ENCODE data around the gene FXYD1.

Gene FXYD1

GRCh38 chr19:35138305-35138892 lies at the start of gene FXYD1:
Gene FXYD1, plus strand, starts transcription at chr19:35138824. Its CDS starts 1,256 bp downstream, at chr19:35140080.
- DNase-seq (ENCODE audit: insufficient read length, low spot score) (no peak), FAIRE-seq (no peak)
- TF ChIP-seq CTCF (IDR thresholded peaks at IDR 0.05; ENCODE audit: insufficient read depth, missing control alignments) = no peak

- FAIRE-seq = no peak
- DNase-seq (ENCODE audit: insufficient read length, low spot score) = no peak
- TF ChIP-seq CTCF (IDR thresholded peaks at IDR 0.05; ENCODE audit: insufficient read depth, missing control alignments) = no peak
Measured at GRCh38 chr19:35089554-35089953, 49.1 kb upstream of the FXYD1 start.

- FAIRE-seq = no peak
- no peak for DNase-seq (ENCODE audit: insufficient read length, low spot score)
- TF ChIP-seq CTCF (IDR thresholded peaks at IDR 0.05; ENCODE audit: insufficient read depth, missing control alignments) = no peak
Measured at GRCh38 chr19:35090160-35090505, 48.5 kb upstream of the FXYD1 start.

GRCh38 chr19:35090506-35091214 lies 48.0 kb upstream of the FXYD1 start:
- TF ChIP-seq CTCF (IDR thresholded peaks at IDR 0.05; ENCODE audit: insufficient read depth, missing control alignments) = peak; percentile 46
- no peak for FAIRE-seq
- DNase-seq (ENCODE audit: insufficient read length, low spot score) = peak; percentile 84

GRCh38 chr19:35093430-35093829 lies 45.2 kb upstream of the FXYD1 start:
- no peak for DNase-seq (ENCODE audit: insufficient read length, low spot score)
- no peak for TF ChIP-seq CTCF (IDR thresholded peaks at IDR 0.05; ENCODE audit: insufficient read depth, missing control alignments)
- no peak for FAIRE-seq

GRCh38 chr19:35093941-35094647 lies 44.5 kb upstream of the FXYD1 start:
- DNase-seq (ENCODE audit: insufficient read length, low spot score) = no peak
- no peak for TF ChIP-seq CTCF (IDR thresholded peaks at IDR 0.05; ENCODE audit: insufficient read depth, missing control alignments)
- FAIRE-seq = no peak

GRCh38 chr19:35094656-35095055 lies 44.0 kb upstream of the FXYD1 start:
- no peak for FAIRE-seq
- no peak for TF ChIP-seq CTCF (IDR thresholded peaks at IDR 0.05; ENCODE audit: insufficient read depth, missing control alignments)

More at GRCh38 chr19:35094656-35095055, 44.0 kb upstream of the FXYD1 start:
- no peak for DNase-seq (ENCODE audit: insufficient read length, low spot score)

All from D721Med (cell line).